Peyer's patch (tissue), 4 donors: ENCODE data around the gene TFAP2C. TPM values are rescaled to one million over a fixed set of nuclear protein-coding genes. Genes with fewer than 3 reads are reported as not detected.

ENCODE experiments used
- DNase-seq, 3 donors: peaks; one replicate each; pipeline ENCODE4 v3.0.0-alpha.2; 2017 to 2019
- H3K27ac ChIP-seq, 4 donors: fragments of 200-600 bp; sonication (generic); one replicate each; pipeline ENCODE4 v1.5.1; 2016 to 2019
- H3K27me3 ChIP-seq, 2 donors: fragments of 200-600 bp; sonication (generic); one replicate each; pipeline ENCODE4 v1.5.1; 2019
- H3K36me3 ChIP-seq, 3 donors: fragments of 200-600 bp; sonication (generic); one replicate each; pipeline ENCODE4 v1.5.1; 2016 to 2019
- H3K4me1 ChIP-seq, 4 donors: fragments of 200-600 bp; sonication (generic); one replicate each; pipeline ENCODE4 v1.5.1; 2016 to 2019
- H3K4me3 ChIP-seq, 4 donors: fragments of 200-600 bp; sonication (generic); 1 replicate in 3 of 4; 2 replicates in 1 of 4; pipeline ENCODE4 v1.5.1; 2016 to 2019; ENCODE audit warnings: mild to moderate bottlenecking in 1 of 4
- H3K9me3 ChIP-seq, 4 donors: fragments of 200-600 bp; sonication (generic); one replicate each; pipeline ENCODE4 v1.5.1; 2016 to 2019; ENCODE audit warnings: mild to moderate bottlenecking in 1 of 4
- CTCF ChIP-seq, 6 experiments: fragments of 450-650 bp in 4 of 6; fragments of 200-600 bp in 2 of 6; sonication (generic) in 1 of 6; IDR thresholded peaks; one replicate each; pipeline ENCODE4 v1.5.1; 2017 to 2019; ENCODE audit warnings: antibody characterized with exemption in 6 of 6, mild to moderate bottlenecking in 3 of 6, moderate library complexity in 1 of 6
- POLR2A ChIP-seq, 2 donors: fragments of 450-650 bp; IDR thresholded peaks; one replicate each; pipeline ENCODE4 v1.5.1; 2017; ENCODE audit warnings: antibody characterized with exemption in 2 of 2, mild to moderate bottlenecking in 2 of 2, moderate library complexity in 2 of 2
- small RNA-seq, 2 donors: library from RNA; depleted of rRNA; stranded (forward); fragments of <200 nt; gene quantifications; one replicate each; pipeline ENCODE3, GENCODE V24; 2016
- total RNA-seq, 4 donors: library from RNA; depleted of rRNA; stranded (reverse); fragments of >200 nt; gene quantifications; one replicate each; pipeline ENCODE4 v1.1.0, GENCODE V29; 2016

Gene TFAP2C
- total RNA-seq, 4 donors from 2014 or later: not detected

- Histone ChIP-seq H3K9me3 (no peaks in the 10 kb centered on the region), H3K36me3 (no peaks in the 10 kb centered on the region), H3K27ac (no peak overlapping the region), H3K27me3 (no peaks in the 10 kb centered on the region), H3K4me1 (no peaks in the 10 kb centered on the region), H3K4me3 (no peak overlapping the region)
- no peak for DNase-seq
- TF ChIP-seq CTCF (IDR thresholded peaks at IDR 0.05) (no peak), POLR2A (IDR thresholded peaks at IDR 0.05) (no peak)
Observed at GRCh38 chr20:56687061-56687460, 58.0 kb downstream of the TFAP2C start.

DNA sequence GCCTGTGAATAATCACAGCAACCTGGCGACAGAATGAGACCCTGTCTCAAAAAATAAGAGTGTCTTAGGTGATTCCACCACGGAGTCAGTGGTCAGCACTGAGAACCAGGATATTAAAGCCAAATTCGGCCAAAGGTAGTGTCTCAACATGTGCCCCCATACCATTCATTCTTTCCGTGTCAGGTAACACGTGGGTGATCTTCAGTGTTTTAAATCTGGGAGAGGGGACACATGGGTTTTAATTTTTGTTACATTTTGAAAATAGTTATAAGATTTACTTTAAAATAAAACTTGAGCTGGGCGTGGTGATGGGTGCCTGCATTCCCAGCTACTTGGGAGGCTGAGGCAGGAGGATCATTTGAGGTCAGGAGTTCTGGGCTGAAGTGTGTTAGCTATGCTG lies 59.0 kb downstream of the TFAP2C start:
- H3K27ac ChIP-seq: no peak overlapping the region
- H3K4me3 ChIP-seq: no peak overlapping the region
- H3K4me1 ChIP-seq: no peaks in the 10 kb centered on the region
- H3K36me3 ChIP-seq: no peaks in the 10 kb centered on the region
- no peaks in the 10 kb centered on the region for H3K9me3 ChIP-seq
- TF ChIP-seq CTCF (IDR thresholded peaks at IDR 0.05) (no peak), POLR2A (IDR thresholded peaks at IDR 0.05) (no peak)
- DNase-seq: no peak
- H3K27me3 ChIP-seq: no peaks in the 10 kb centered on the region

Small RNAs within 50 kb of the gene (small RNA-seq; reads per million reads assigned to genes)
- gene RN7SL170P (0 reads per million in 2 donors), gene RNU6-1146P (0 reads per million in 2 donors)

Other genes starting within 250 kb of the TFAP2C start
- 1 to 10 TPM; 4.7 to 7.7 (median 6.5) TPM for gene AURKA, start 237.1 kb upstream of the TFAP2C start, total RNA-seq
- 10 to 100 TPM in 3 of 4 donors, 1 to 10 TPM in 1; 4.8 to 28.9 (median 14.3) TPM for gene CSTF1, start 236.7 kb upstream of the TFAP2C start, total RNA-seq
- gene CASS4, start 217.0 kb upstream of the TFAP2C start, total RNA-seq: 1 to 10 TPM in 2 of 4 donors, under 1 TPM in 2; 0.47 to 3.3 (median 1.2) TPM
- gene RTF2, start 160.7 kb upstream of the TFAP2C start, total RNA-seq: 10 to 100 TPM; 36.3 to 53.8 (median 48.4) TPM
- not detected for gene FAM209A, start 104.6 kb upstream of the TFAP2C start, total RNA-seq
- not detected for gene FAM209B, start 96.1 kb upstream of the TFAP2C start, total RNA-seq